Kidney (tissue), 14 donors: ENCODE results near the gene ZNF177. TPM values are rescaled to one million over a fixed set of nuclear protein-coding genes. Genes with fewer than 3 reads are reported as not detected.

Source experiments
- DNase-seq, 5 donors: peaks; one replicate each; pipeline ENCODE4 v3.0.0-alpha.2; 2013 to 2020
- FAIRE-seq: peaks from 2 replicates; lab custom pipeline; 2012; peaks lifted over from hg19 to GRCh38; lab: Jason Lieb, UNC
- H3K27ac ChIP-seq, 2 donors: one replicate each; pipeline ENCODE4 v1.7.0; 2013; ENCODE audit warnings: low read depth in 2 of 2, low read length in 2 of 2, inconsistent platforms in 1 of 2
- H3K27me3 ChIP-seq: one replicate; pipeline ENCODE4 v1.7.1; 2013; ENCODE audit warnings: low read length, inconsistent platforms; ENCODE audit not compliant: control insufficient read depth, insufficient read depth
- H3K36me3 ChIP-seq, 3 donors: one replicate each; pipeline versions ENCODE4 v1.7.0 to v1.7.1; 2013; ENCODE audit warnings: low read length in 3 of 3, control low read depth in 1 of 3, inconsistent platforms in 1 of 3; ENCODE audit not compliant: insufficient read depth in 3 of 3, control insufficient read depth in 2 of 3
- H3K4me1 ChIP-seq, 3 donors: one replicate each; pipeline versions ENCODE4 v1.7.0 to v1.7.1; 2013; ENCODE audit warnings: low read length in 3 of 3, inconsistent platforms in 1 of 3, low read depth in 1 of 3; ENCODE audit not compliant: control insufficient read depth in 2 of 3, insufficient read depth in 2 of 3
- H3K4me3 ChIP-seq, 3 donors: one replicate each; pipeline versions ENCODE4 v1.7.0 to v1.8.1; 2013; ENCODE audit warnings: low read length in 3 of 3, control low read depth in 1 of 3, inconsistent platforms in 1 of 3
- H3K9ac ChIP-seq, 3 donors: one replicate each; pipeline versions ENCODE4 v1.7.0 to v1.7.1; 2013; ENCODE audit warnings: low read length in 3 of 3, control low read depth in 1 of 3, inconsistent platforms in 1 of 3
- H3K9me3 ChIP-seq, 3 donors: one replicate each; pipeline versions ENCODE4 v1.7.0 to v1.7.1; 2013; ENCODE audit warnings: low read length in 3 of 3, control low read depth in 1 of 3, inconsistent platforms in 1 of 3; ENCODE audit not compliant: control insufficient read depth in 2 of 3, insufficient read depth in 1 of 3
- CTCF ChIP-seq: IDR thresholded peaks from 3 replicates; pipeline ENCODE4 v1.5.1; 2012; ENCODE audit warnings: mild to moderate bottlenecking, moderate library complexity, borderline replicate concordance; ENCODE audit not compliant: insufficient read depth; ENCODE audit errors: extremely low read depth
- intact Hi-C: fragments of 100-400 bp; cut with DNase I; formaldehyde crosslinking; loops from one replicate; pipeline ENCODE4 v1.11.1; 2022
- polyA plus RNA-seq: library from polyadenylated mRNA; stranded (reverse); fragments of 350-450 nt; fragmentation: Illumina TruSeq; extraction: RNeasy Lipid Tissue Mini Kit (QIAGEN cat#74804); gene quantifications from one replicate; pipeline ENCODE4 v1.2.3, GENCODE V29; 2014; ENCODE audit warnings: low read depth, low replicate concordance; ENCODE audit not compliant: insufficient read depth
- total RNA-seq: library from RNA; stranded (reverse); fragmentation: NEBNext Ultra II Directional; extraction: Animal tissue kit (Norgen Biotek cat#: 25700); gene quantifications from one replicate; pipeline ENCODE4 v1.2.1, GENCODE V29; 2021
- donor health status: control.
- donor health status: control.
- donor health status: control.
- donor health status: control.
- donor health status: control.
- donor health status: DM: yes; HTN: yes; CAD: no.
- donor health status: Normal renal cell carcinoma (clear cell type).

Gene ZNF177
- total and polyA plus RNA-seq, 2 donors from 2014 or later, result 1.8 to 5.7 TPM

GRCh38 chr19:9354651-9355050 lies 8.2 kb upstream of the ZNF177 start:
- Histone ChIP-seq H3K27ac (no peak overlapping the region), H3K27me3 (no peaks in the 10 kb centered on the region), H3K4me3 (no peak overlapping the region), H3K4me1 (no peaks in the 10 kb centered on the region), H3K36me3 (peaks cover 2 to 12% (median 2%) of the 10 kb centered on the region in 3 donors), H3K9me3 (peaks cover 4 to 73% (median 37%) of the 10 kb centered on the region in 3 donors), H3K9ac (no peak overlapping the region)
- no peak for TF ChIP-seq CTCF
- no peak for FAIRE-seq
- intact Hi-C loops, result no loop called here
- no peak for DNase-seq

GRCh38 chr19:9370738-9371619 lies 8.2 kb downstream of the ZNF177 start:
- Histone ChIP-seq H3K9ac (no peak overlapping the region), H3K4me3 (no peak overlapping the region), H3K4me1 (no peaks in the 10 kb centered on the region), H3K27ac (no peak overlapping the region), H3K9me3 (peaks cover 11 to 79% (median 51%) of the 10 kb centered on the region in 3 donors), H3K27me3 (no peaks in the 10 kb centered on the region), H3K36me3 (peaks cover 0 to 17% (median 2%) of the 10 kb centered on the region in 3 donors)
- DNase-seq (no peak), FAIRE-seq (no peak)
- TF ChIP-seq CTCF, result no peak
- intact Hi-C loops, result no loop called here

GRCh38 chr19:9381361-9381785 lies 18.6 kb downstream of the ZNF177 start:
- peaks cover 38 to 94% (median 78%) of the 10 kb centered on the region in 3 donors for H3K9me3 ChIP-seq
- DNase-seq, result no peak
- H3K36me3 ChIP-seq, result peaks cover 56 to 72% (median 58%) of the 10 kb centered on the region in 3 donors
- no peaks in the 10 kb centered on the region for H3K27me3 ChIP-seq
- H3K4me3 ChIP-seq, result peak overlapping the region in 2 of 3 donors; percentile 36 to 40
- no peak overlapping the region for H3K9ac ChIP-seq
- intact Hi-C loops, result no loop called here
- FAIRE-seq, result no peak
- H3K4me1 ChIP-seq, result no peaks in the 10 kb centered on the region
- no peak for TF ChIP-seq CTCF
- H3K27ac ChIP-seq, result no peak overlapping the region
